Ascending aorta (tissue), 2 donors: ENCODE results near the gene SLC16A5. TPM values are rescaled to one million over a fixed set of nuclear protein-coding genes. Genes with fewer than 3 reads are reported as not detected.

Experiments
- DNase-seq, 2 donors: peaks; one replicate each; pipeline ENCODE4 v3.0.0-alpha.2; 2019; ENCODE audit warnings: low spot score in 2 of 2
- H3K27ac ChIP-seq, 2 donors: fragments of 200-600 bp; sonication (generic); one replicate each; pipeline ENCODE4 v1.5.1; 2016 to 2017; ENCODE audit warnings: mild to moderate bottlenecking in 1 of 2
- H3K27me3 ChIP-seq: fragments of 200-600 bp; sonication (generic); one replicate; pipeline ENCODE4 v1.5.1; 2017
- H3K36me3 ChIP-seq, 2 donors: fragments of 200-600 bp; sonication (generic); one replicate each; pipeline ENCODE4 v1.5.1; 2016
- H3K4me1 ChIP-seq, 2 donors: fragments of 200-600 bp; sonication (generic); one replicate each; pipeline ENCODE4 v1.5.1; 2016 to 2017; ENCODE audit warnings: mild to moderate bottlenecking in 1 of 2
- H3K4me3 ChIP-seq, 2 donors: fragments of 200-600 bp; sonication (generic); one replicate each; pipeline ENCODE4 v1.5.1; 2016 to 2017; ENCODE audit warnings: mild to moderate bottlenecking in 1 of 2
- H3K9me3 ChIP-seq, 2 donors: fragments of 200-600 bp; sonication (generic); one replicate each; pipeline ENCODE4 v1.5.1; 2016
- CTCF ChIP-seq, 3 experiments: fragments of 200-600 bp in 2 of 3; fragments of 450-650 bp in 1 of 3; sonication (generic) in 2 of 3; IDR thresholded peaks; one replicate each; pipeline ENCODE4 v1.5.1; 2016 to 2019; ENCODE audit warnings: antibody characterized with exemption in 3 of 3, mild to moderate bottlenecking in 1 of 3, moderate library complexity in 1 of 3
- intact Hi-C: fragments of 100-400 bp; cut with DNase I; formaldehyde crosslinking; loops from one replicate; pipeline ENCODE4 v1.15.1; 2023
- total RNA-seq: library from RNA; depleted of rRNA; stranded (reverse); fragments of >200 nt; gene quantifications from one replicate; pipeline ENCODE4 v1.1.0, GENCODE V29; 2016

The SLC16A5 gene
- total RNA-seq, 1 donor from 2014 or later = 101 TPM

GRCh38 chr17:75114552-75115314, 27.0 kb downstream of the SLC16A5 start:
- peak overlapping the region; percentile 45 to 70 for H3K4me3 ChIP-seq
- peak overlapping the region; percentile 68 to 84 for H3K27ac ChIP-seq
- no peak for DNase-seq
- TF ChIP-seq CTCF (IDR thresholded peaks at IDR 0.05) = no peak
- peaks cover 3 to 27% of the 10 kb centered on the region in 2 donors for H3K4me1 ChIP-seq
- no peaks in the 10 kb centered on the region for H3K9me3 ChIP-seq
- no peaks in the 10 kb centered on the region for H3K27me3 ChIP-seq
- intact Hi-C loops = loop anchor here (1.0 to 5.0 kb wide), 5 partner anchors 17 to 158 kb away; partner anchors contain the start of genes MIF4GD and NT5C
- peaks cover 3 to 5% of the 10 kb centered on the region in 2 donors for H3K36me3 ChIP-seq

GRCh38 chr17:75115555-75115954, 27.8 kb downstream of the SLC16A5 start:
- H3K4me1 ChIP-seq = peaks cover 3 to 24% of the 10 kb centered on the region in 2 donors
- H3K9me3 ChIP-seq = no peaks in the 10 kb centered on the region
- no peaks in the 10 kb centered on the region for H3K27me3 ChIP-seq
- intact Hi-C loops = loop anchor here (2.0 kb wide), 2 partner anchors 57 to 85 kb away; no protein-coding TSS in a partner anchor
- no peak overlapping the region for H3K4me3 ChIP-seq
- DNase-seq = no peak
- H3K36me3 ChIP-seq = peaks cover 3 to 5% of the 10 kb centered on the region in 2 donors
- H3K27ac ChIP-seq = no peak overlapping the region
- no peak for TF ChIP-seq CTCF (IDR thresholded peaks at IDR 0.05)

GRCh38 chr17:75116737-75117136, 29.0 kb downstream of the SLC16A5 start:
- Histone ChIP-seq H3K27ac (no peak overlapping the region), H3K9me3 (no peaks in the 10 kb centered on the region), H3K4me3 (no peak overlapping the region), H3K27me3 (no peaks in the 10 kb centered on the region), H3K4me1 (peaks cover 3 to 15% of the 10 kb centered on the region in 2 donors), H3K36me3 (peaks cover 3 to 15% of the 10 kb centered on the region in 2 donors)
- intact Hi-C loops = no loop called here
- no peak for DNase-seq
- no peak for TF ChIP-seq CTCF (IDR thresholded peaks at IDR 0.05)

GRCh38 chr17:75118307-75118706, 30.6 kb downstream of the SLC16A5 start:
- intact Hi-C loops = no loop called here

GRCh38 chr17:75124041-75124818, 36.5 kb downstream of the SLC16A5 start:
- no peak for TF ChIP-seq CTCF (IDR thresholded peaks at IDR 0.05)
- Histone ChIP-seq H3K4me3 (no peak overlapping the region), H3K27ac (no peak overlapping the region), H3K9me3 (no peaks in the 10 kb centered on the region), H3K4me1 (no peaks in the 10 kb centered on the region), H3K36me3 (peaks cover 0 to 10% of the 10 kb centered on the region in 2 donors), H3K27me3 (no peaks in the 10 kb centered on the region)
- DNase-seq = no peak
- intact Hi-C loops = no loop called here

More at GRCh38 chr17:75118307-75118706, 30.6 kb downstream of the SLC16A5 start:
- Histone ChIP-seq H3K4me3 (no peak overlapping the region), H3K36me3 (peaks cover 3 to 15% of the 10 kb centered on the region in 2 donors), H3K27ac (no peak overlapping the region), H3K9me3 (no peaks in the 10 kb centered on the region), H3K27me3 (no peaks in the 10 kb centered on the region), H3K4me1 (peaks cover 3 to 13% of the 10 kb centered on the region in 2 donors)
- DNase-seq = no peak
- TF ChIP-seq CTCF (IDR thresholded peaks at IDR 0.05) = no peak
